HG03066 (cell line): ENCODE data around the gene RAPGEFL1.
"Not testable (repeated sequence)": the region's sequence is repeated elsewhere in the genome, so short reads cannot be mapped to it uniquely, and the experiment has no call there.

Source experiments
- ATAC-seq: cut with Tn5 transposase; IDR thresholded peaks from one replicate; pipeline ENCODE4 v1.9.1; 2021; ENCODE audit warnings: low read depth; ENCODE audit not compliant: unreplicated experiment

Gene RAPGEFL1

DNA sequence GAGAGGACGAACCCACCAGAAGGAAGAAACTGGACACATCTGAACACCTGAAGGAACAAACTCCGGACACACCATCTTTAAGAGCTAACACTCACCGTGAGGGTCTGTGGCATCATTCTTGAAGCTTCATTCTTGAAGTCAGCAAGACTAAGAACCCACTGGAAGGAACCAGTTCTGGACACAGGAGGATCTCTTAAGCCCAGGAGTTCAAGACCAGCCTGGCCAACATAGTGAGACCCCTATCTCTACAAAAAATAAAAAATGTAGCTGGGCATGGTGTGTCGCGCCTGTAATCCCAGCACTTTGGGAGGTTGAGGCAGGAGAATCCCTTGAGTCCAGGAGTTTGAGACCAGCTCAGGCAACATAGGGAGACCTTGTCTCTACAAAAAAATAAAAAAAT, 21.3 kb downstream of the RAPGEFL1 start:
- ATAC-seq: no peak

DNA sequence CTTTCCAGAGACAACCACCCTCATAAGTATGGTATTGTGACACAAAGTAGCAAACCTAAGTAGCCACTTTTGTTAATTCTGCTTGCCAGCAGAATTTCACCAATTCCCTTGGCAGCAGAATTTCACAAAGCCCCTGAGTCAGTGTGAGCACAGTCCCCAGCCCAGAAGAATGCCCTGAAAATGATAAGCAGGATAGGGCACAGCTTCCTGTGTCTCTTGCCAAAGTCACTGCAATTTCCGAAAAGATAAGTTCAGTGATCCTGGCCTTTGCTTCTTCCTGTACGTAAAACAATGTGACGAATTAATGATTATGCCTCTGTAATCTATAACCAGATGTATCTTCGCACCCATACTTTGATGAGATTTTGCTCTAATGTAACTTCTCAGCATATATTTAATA, 25.9 kb downstream of the RAPGEFL1 start:
- ATAC-seq: no peak

DNA sequence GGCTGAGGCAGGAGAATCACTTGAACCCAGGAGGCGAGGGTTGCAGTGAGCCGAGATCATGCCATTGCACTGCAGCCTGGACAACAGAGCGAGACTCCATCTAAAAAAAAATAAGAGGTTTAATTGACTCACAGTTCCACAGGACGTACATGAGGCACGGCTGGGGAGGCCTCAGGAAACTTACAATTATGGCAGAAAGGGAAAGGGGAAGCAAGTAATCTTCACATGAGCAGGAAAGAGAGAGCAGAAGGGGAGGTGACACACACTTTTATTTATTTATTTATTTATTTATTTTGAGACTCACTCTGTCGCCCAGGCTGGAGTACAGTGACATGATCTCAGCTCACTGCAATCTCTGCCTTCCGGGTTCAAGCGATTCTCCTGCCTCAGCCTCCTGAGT, 28.9 kb downstream of the RAPGEFL1 start:
- ATAC-seq: not testable (repeated sequence)

DNA sequence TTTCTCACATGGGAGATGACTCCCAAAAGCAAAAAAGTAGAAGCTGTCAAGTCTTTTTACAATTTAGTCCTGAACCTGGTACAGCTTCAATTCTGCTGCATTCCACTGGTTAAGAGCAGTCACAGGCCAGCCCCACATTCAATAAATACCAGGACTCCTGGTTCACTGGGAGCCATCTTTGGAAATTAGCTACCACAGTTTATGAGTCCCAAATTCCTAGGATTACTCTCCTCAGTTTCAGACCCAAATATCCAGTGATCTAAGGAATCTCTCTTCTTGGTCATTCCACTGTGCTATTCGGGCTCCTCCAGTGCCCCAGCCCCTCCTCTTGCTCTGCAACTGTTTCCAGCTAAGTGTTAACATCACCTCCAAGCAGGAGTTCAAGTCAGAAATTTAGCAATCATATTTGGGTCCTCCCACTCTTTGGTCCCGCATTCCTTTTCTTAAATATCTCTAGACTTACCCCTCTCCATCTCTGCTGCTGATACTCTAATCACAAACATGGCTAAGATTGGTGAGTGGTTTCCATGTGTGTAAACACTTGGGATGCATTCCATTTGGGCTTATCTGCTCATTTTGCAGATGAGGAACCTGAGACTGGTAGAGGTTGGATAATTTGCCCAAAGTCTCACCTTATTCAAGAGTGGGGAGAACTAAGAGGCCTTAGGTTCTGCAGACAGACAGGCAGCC, 32.3 kb downstream of the RAPGEFL1 start:
- ATAC-seq: no peak

DNA sequence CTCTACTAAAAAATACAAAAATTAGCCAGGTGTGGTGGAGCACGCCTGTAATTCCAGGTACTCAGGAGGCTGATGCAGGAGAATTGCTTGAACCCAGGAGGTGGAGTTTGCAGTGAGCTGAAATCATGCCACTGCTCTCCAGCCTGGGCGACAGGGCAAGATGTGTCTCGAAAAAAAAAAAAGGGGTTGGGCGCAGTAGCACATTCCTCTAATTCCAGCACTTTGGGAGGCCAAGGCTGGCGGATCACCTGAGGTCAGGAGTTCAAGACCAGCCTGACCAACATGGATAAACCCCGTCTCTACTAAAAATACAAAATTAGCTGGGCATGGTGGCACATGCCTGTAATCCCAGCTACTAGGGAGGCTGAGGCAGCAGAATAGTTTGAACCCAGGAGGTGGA, 36.6 kb downstream of the RAPGEFL1 start:
- not testable (repeated sequence) for ATAC-seq

DNA sequence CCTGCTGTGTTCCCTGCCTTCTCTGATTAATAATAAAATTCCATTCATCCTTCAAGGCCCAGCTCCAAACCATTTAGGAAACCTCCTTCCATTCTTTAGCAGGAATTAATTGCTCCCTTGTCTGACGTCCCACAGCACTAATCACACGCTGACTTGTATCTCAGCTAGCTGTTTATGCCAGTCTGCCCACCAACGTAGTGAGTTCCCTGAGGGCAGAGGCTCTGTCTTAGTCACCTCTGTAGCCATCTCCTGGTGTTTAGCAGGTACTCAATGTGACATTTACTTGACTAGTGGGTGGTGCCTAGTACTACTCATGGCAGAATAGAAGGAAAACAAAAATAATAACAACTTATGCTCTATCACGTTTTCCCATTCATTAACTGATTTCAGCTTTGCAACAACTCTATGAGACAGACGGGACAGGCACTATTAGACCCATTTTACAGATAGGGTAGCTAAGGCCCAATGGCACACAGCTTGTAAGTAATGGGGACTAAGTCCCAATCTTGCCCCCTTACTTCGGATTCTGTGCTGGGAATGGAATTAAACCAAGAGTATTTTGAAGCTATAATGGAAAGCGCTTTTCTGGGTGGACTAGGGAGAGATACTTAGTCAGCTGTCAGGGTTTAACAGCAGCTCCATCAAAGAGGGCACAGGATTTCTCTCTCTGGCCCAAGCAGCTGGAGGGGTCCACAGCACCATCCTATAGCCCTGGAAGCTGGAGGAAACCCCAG, 40.9 kb downstream of the RAPGEFL1 start:
- ATAC-seq: no peak

DNA sequence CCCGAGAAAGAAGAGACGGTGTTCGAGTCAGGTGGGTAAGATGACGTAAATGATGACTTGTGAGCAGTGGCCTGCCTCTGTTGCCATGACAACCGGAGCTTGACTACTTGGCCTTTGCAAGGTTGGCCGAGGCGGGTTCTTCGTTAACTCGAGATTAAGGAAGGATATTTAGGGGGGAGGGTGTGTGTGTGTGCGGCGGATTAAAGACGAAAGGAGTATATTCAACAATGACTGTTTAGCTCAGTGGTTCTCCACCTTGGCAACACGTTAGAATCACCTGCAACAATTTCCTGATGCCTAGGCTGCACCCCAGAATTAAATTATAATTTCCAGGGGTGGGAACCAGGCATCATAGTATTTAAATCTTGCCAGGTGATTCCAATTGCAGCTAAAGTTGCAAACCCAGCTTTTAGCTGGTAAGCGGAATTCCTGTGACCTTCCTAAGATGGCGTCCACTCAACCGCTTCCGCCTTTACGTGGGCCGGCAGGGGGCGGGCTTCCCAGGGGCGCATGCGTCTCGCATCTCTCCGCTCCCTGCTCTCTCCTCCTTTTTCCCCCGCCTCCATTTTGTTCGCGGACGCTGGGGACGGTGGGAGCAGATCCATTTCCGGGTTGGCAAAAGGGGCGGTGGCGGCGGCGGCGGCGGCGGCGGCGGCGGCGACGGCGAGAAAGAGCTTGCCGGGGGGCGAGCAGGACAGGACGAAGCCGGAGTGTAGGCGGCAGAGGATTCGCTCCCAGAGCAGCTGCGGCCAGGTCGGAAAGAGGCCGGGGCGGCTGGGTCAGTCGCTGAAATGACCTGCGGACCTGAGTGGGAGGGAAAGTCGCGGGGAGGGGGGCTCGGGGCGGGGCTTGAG, 41.7 kb downstream of the RAPGEFL1 start, which contains the start of gene WIPF2:
TSS of gene WIPF2 (plus strand) at position 565 of the 854 bp plus-strand sequence. CDS start 37,156 bp downstream, outside the sequence.
- peak; percentile 81 for ATAC-seq

DNA sequence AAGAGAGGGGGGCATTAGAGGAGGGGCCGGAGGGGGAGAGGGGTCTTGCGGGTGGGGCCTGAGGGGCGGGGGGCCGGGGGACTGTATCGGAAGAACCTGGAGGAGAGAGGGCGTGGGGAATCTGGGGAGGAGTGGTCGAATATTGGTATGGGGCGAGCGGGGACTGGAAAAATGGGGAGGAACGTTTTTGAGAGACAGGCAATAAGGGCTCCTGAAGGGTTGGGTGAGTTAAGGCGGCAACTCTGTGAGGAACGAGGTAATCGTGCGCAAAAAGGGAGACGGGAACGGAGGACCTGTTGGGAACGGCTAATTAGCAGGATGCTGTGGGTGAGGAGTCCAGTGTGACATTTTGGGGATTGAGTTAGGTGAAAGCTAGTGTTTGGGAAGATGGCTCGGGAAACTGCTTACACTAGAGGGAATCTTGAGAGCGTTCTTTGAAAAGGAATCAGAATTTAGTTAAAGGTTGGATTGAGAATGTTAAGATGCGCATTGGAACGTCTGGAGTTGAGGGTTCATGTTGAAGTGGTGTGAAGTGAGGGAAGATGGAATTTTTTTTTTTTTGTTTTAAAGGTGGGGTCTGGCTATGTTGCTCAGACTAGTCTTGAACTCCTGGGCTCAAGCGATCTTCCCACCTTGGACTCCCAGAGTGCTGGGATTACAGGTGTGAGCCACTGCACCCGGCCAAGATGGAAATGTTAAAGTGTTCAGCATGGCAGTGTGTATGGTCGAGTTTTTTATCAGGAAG, 42.5 kb downstream of the RAPGEFL1 start:
- ATAC-seq: no peak

DNA sequence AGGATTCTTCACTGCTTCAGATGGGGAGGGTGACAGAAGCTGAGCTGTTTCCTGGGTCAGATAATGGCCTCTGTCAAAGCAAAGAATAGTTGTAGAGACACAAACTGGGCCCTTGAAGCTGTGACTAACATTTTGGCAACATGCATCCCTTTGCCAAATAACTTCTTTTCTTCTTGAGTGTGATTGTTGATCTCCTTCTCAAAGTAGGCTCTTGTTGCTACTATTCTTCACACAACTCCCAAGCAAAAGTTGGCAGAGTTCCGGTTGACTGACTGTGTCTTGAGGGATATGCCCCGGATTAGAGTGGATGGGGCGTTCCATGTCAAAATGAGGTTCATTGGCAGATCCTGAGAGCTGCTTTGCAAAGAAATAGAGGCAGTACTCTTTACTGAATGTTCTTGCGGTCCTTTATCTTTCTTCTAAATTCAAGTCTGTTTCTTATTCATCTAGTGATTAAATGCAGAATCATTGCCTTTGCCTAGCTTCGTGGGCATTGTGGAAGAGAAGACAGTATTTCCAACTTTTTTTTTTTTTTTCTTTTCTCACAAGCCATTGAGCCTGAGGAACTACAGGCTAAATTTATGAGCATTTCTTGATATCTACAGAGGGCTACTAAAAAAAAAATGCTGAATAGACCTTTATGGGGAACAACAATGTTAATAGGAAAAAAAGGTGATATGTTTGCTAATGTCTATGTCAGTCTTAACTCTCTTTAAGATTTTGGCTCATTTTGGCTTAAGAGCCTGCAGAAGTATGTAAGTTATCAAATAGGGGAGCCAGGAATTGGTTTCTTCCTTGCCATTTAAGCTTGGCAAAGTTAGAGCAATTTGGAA, 47.7 kb downstream of the RAPGEFL1 start:
- no peak for ATAC-seq

DNA sequence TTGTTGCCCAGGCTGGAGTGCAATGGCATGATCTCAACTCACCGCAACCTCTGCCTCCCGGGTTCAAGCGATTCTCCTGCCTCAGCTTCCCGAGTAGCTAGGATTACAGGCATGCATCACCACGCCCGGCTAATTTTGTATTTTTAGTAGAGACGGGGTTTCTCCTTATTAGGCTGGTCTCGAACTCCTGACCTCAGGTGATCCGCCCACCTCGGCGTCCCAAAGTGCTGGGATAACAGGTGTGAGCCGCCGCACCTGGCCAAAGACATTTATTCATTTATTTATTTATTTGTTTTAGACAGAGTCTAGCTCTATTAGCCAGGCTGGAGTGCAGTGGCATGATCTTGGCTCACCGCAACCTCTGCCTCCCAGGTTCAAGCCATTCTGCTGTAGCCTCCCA, 51.9 kb downstream of the RAPGEFL1 start:
- not testable (repeated sequence) for ATAC-seq

DNA sequence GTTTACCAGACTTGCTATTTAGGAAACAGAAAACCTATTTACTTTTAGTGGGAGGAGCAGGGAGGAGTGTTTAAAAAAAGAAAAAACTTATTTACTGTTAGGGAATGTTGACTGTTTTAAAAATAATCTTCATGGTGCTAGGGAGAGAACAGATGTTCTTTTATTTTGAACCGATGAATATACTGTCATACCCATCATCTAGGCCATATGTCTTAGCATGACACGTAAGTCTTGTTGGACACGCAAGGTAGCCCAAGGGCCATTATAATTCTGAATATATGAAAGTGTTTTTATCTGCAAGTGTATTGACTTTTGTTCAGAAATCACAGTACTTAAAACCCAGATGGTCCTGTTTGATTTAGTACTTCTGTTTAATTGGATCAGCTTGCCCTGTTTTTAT, 53.4 kb downstream of the RAPGEFL1 start:
- no peak for ATAC-seq

DNA sequence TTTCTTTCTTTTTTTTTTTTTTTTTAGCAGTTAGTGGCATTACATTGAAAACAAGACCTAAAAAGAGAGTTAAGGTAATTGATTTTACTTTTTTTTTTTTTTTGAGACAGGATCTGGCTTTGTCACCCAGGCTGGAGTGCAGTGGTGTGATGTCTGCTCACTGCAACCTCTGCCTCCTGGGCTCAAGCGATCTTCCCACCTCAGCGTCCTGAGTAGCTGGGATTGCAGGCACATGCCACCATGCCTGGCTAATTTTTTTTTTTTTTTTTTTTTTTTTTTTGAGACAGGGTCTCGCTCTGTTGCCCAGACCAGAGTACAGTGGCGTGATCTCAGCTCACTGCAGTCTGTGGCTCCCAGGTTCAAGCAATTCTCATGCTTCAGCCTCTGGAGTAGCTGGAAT, 54.7 kb downstream of the RAPGEFL1 start:
- not testable (repeated sequence) for ATAC-seq

DNA sequence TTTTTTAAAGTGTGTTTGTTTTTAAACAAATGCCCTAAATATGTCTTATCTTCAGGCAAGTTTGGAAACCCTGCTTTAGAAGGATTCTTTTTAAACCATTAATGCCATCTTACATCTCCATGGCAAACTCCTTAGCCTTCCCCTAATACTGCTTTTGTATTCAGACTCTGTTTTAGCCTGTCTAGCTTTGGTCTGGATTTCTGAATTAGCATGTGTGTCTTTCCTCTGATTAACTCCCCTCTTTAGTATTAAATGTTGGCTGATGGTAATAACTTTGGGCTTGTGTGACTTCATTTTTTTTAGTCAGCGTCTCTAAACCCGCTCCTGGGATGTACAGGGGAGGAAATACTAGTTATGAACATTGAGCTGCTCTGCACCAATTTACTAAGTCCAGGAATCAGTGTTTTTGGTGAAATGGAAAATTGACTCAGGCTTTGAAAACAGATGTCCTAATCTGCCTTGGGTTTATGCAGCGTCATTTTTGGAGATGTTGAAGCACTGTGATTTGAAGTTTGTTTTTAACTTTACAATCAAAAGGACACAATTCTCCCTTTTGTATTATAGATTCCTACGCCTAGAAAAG, 64.1 kb downstream of the RAPGEFL1 start:
- no peak for ATAC-seq

DNA sequence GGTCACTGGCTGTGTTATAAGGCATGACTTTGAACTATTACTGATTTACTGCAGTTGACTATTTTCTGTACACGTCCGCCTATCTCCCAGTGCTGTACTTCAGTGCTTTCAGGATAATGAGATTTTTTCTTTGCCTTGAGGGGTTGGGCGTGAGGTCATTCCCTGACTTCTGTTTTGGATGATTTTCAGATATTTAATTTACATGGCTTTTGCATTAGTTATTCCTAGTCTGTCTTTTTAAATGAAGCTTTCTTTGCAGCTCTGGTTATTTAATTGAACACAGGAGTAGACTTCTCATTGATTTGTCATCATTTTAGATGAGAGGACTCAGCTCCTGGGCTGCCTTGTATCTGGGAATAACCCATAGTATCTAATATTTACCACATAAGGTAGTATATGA, 65.5 kb downstream of the RAPGEFL1 start:
- no peak for ATAC-seq

DNA sequence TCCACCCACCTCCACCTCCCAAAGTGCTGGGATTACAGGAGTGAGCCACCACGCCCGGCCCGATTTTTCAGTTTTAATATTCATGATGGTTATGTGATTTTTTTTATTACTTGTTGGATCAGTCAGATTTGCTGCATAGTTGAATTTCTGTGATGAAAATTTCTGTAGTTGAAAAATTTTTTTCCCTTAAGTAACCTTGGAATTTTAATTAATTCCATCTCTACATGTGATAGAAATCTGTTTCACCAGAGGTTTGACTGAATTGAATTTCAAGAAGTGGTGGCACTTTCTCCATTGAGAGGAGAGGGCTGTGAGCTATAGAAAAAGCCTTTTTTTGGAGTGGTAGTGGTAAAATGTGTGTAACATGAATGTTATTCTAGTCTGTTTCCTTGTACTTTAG, 66.5 kb downstream of the RAPGEFL1 start:
- ATAC-seq: no peak

DNA sequence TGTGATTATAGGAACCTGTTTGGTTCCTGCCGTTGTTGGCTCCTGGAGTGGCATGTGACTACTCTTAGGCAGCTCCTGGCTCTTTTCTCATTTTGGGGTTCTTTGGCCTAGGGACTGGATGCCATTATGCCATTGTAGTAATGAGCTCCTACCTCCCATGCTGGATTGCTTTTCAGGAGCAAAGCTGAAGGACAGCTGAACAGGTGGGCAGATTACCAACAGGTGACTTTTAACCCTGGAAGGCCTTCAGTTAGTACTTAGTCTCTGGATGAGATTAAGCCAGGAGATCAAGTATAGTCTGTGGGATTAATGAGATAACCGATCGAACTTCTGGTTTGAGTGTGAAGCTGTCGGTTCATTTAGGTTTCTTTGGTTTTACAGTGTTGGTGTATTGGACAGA, 67.0 kb downstream of the RAPGEFL1 start:
- ATAC-seq: no peak
